NCI-H774 (cell line): ENCODE data around the gene CYP21A2.
"Not testable (repeated sequence)": the region's sequence is repeated elsewhere in the genome, so short reads cannot be mapped to it uniquely, and the experiment has no call there.

ENCODE experiments used
- DNase-seq: peaks from one replicate; lab custom pipeline; 2025; lab: John Stamatoyannopoulos, UW

The CYP21A2 gene

DNA sequence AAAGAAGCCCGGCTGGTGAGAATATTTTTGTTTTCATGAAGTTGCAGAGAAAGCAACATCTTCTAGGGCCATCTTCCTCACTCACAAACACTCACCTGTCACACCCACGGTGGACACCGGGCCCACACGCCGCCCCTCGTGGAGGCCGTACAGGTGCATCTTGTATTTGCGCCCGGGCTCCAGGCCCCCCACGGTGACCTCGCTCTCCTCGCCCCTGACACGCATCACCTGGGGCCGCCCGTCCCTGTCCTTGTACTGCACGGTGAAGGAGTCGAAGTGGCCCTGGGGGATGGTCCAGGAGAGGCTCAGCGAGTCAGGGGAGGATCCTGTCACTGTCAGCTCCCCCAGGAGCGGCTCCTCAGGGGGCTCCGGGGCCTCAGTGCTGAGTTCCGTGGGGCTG lies 17.5 kb downstream of the CYP21A2 start:
- DNase-seq: not testable (repeated sequence)

DNA sequence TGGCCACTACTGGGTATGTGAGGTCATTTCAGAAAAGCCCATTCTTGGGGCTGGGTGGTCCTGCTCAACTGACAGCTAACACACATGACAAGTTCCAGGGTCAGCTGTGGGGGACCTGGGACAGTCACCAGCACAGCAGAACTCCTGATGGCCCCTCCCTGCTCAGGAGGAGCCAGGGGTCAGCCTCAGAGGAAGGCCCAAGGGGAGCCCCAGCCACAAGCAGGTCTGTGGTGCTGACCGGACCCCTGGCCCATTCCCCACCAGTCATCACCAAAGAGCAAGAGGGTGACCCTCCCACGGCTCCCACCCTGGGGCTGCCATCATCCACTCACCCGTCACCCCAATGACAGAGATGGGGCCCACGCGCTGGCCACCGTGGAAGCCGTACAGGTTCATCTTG lies 18.0 kb downstream of the CYP21A2 start:
- no peak for DNase-seq

DNA sequence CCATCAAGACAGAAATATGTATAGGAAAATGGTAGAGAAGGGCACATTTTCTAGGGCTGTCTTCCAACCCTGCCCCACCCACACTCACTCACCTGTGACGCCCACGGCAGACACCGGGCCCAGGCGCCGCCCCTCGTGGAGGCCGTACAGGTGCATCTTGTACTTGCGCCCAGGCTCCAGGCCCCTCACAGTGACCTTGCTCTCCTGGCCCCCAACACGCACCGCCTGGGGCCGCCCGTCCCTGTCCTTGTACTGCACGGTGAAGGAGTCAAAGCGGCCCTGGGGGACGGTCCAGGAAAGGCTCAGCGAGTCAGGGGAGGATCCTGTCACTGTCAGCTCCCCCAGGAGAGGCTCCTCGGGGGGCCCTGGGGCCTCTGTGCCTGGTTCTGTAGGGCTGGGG lies 19.8 kb downstream of the CYP21A2 start:
- no peak for DNase-seq

DNA sequence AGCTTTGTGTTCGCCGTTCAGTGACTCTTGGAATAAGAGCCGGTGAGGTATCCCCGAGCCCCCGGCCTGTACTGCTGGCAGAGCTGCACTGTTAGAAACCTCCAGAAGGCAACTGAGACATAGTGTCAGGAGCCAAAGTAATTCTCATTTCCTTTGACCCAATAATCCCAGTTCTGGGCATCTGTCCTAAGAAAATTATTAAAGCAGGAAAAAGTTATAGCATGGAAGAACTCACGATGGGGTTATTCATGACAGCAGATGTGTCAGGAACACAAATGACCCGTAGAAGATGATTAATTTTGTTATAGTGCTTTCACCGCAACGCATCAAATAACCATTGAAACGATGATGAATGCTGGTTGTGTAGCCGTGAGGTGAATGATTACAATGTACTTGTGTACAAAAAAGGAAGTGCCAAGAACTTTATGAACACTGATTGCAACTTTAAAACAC lies 20.3 kb downstream of the CYP21A2 start:
- no peak for DNase-seq

GRCh38 chr6:32060966-32061655 lies 22.9 kb downstream of the CYP21A2 start:
- no peak for DNase-seq

DNA sequence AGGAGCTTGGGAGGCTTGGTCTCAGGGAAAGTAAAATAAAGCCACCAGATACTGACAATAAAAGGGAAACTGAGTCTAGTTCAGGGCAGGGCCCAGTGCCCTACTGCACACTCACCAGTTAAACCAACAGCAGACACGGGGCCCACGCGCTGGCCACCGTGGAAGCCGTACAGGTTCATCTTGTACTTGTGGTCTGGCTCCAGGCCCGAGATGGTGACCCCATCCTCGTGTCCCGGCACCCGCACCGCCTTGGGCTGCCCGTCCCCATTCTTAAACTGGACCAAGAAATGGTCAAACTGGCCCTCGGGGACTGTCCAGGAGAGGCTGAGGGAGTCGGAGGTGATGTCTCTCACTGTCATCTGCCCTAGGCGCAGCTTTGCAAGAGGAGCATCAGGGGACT lies 26.5 kb downstream of the CYP21A2 start:
- no peak for DNase-seq

DNA sequence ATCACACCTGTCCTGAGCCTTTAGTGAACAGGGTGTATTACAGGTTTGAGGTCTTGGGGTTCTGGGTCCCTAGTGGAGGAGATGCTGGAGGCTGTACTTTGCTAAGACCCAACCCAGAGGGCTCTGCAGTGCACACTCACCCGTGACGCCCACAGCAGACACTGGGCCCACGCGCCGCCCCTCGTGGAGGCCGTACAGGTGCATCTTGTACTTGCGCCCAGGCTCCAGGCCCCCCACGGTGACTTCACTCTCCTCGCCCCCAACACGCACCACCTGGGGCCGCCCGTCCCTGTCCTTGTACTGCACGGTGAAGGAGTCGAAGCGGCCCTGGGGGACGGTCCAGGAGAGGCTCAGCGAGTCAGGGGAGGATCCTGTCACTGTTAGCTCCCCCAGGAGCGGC lies 29.3 kb downstream of the CYP21A2 start:
- not testable (repeated sequence) for DNase-seq

GRCh38 chr6:32068315-32068714 lies 30.1 kb downstream of the CYP21A2 start:
- not testable (repeated sequence) for DNase-seq

- no peak for DNase-seq
Observed at GRCh38 chr6:32068867-32069266, 30.7 kb downstream of the CYP21A2 start.

GRCh38 chr6:32069460-32069859 lies 31.2 kb downstream of the CYP21A2 start:
- no peak for DNase-seq

GRCh38 chr6:32069878-32070515 lies 31.8 kb downstream of the CYP21A2 start:
- no peak for DNase-seq

DNA sequence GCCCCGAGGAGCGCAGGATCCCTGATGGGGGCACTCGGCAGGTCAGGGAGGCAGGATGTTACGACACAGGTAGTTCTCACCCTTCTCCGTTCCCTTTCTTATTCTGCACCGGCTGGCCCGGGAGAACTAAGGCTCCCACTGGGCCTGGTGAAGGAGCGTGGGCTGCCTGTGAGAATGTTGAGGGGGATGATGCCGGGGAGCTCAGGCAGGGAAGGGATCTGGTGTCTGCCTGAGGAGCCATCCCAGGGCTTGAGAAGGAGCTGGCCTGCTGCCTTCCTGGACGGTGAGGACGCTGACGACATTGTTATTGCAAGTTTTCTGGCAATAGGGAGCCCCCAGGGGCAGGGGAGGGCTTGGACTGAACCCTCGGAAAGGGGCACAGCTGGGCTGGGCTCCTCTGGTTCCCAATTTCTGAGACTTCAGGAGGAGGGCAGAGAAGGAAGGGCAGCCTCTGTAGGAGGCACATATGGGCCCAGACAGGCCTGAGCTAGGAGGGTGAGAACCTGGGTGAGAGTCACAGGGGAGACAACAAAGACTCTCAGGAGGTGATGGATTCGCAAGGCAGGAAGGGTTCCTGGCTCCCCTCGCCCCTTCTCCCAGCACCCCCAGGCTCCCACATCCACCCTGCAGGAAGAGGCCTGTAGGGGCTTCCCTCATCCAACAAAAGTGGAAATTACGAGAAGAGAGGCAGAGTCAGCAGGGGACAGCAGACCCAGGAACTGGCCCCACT lies 32.8 kb downstream of the CYP21A2 start:
- DNase-seq: no peak

GRCh38 chr6:32073101-32073500 lies 34.9 kb downstream of the CYP21A2 start:
- no peak for DNase-seq

- DNase-seq: no peak
Observed at GRCh38 chr6:32073613-32074012, 35.4 kb downstream of the CYP21A2 start.

- DNase-seq: no peak
Observed at GRCh38 chr6:32074996-32075532, 36.8 kb downstream of the CYP21A2 start.

- DNase-seq: no peak
Observed at GRCh38 chr6:32075781-32076180, 37.6 kb downstream of the CYP21A2 start.

GRCh38 chr6:32076321-32076809 lies 38.1 kb downstream of the CYP21A2 start:
- no peak for DNase-seq

DNA sequence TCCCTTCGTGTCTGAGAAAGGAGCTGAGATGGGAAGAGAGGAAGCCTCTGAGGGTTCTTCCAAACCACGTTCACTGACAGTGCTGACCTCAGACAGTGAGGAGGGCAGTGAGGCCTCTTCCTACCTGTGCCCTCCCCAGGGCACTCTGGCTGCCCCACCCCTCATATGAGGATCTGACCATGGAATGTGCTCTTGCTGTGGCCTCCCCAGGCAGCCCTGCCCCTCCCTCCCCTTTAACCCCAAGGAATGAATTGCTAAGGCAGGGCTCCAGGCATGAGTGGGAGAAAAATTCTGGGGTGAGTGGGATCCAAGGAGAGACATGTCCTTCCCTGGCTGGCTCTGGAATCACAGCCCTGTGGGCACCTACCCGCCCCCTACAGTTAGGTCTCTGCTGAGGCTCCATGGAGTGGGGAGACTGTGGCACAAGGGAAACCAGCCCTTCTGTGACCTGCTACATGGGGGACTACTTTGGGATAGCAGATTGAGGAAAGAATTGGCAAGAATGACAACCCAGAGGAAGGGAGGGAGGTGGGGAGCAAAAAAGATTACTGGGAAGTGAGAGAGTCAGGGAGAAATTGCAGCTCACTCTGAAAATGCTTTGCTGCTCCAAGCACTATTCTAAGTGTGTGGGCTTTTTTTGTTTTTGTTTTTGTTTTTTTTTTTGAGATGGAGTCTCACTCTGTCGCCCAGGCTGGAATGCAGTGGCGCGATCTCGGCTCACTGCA lies 41.5 kb downstream of the CYP21A2 start:
- no peak for DNase-seq

GRCh38 chr6:32081168-32081990 lies 43.2 kb downstream of the CYP21A2 start:
- no peak for DNase-seq

- no peak for DNase-seq
Observed at GRCh38 chr6:32082478-32082877, 44.3 kb downstream of the CYP21A2 start.

DNA sequence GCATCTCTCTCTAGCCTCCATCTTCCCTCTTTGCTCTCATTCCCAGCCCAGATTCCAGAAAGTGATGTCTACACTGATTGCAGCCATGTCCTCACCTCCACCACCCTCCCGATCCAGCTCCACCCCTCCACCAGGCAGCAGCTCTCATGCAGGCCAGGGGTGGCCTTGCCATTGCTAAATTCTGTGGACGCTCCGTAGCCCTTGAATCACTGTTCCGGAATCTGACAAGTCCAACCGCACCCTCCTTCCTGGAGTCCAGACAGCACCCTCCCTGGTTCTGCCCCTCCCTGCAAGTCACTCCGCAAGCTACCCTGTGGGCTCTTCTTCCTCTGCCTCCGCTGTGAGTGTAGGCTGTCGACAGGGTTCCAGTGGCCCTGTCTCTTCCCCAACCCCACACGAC lies 44.7 kb downstream of the CYP21A2 start:
- no peak for DNase-seq
